Parathyroid adenoma (tissue), 2 donors: Measurements from ENCODE around the gene ANKRD28.

ENCODE experiments used
- H2AFZ ChIP-seq: fragments of 300-600 bp; sonication (generic); one replicate; pipeline ENCODE4 v1.7.0; 2017; ENCODE audit warnings: antibody characterized with exemption, mild to moderate bottlenecking
- H3K27ac ChIP-seq: fragments of 300-600 bp; sonication (generic); one replicate; pipeline ENCODE4 v1.7.0; 2017
- H3K27me3 ChIP-seq: fragments of 300-600 bp; sonication (generic); one replicate; pipeline ENCODE4 v1.7.0; 2017; ENCODE audit warnings: low read length; ENCODE audit not compliant: control insufficient read depth, insufficient read depth
- H3K36me3 ChIP-seq: fragments of 300-600 bp; sonication (generic); one replicate; pipeline ENCODE4 v1.7.0; 2017; ENCODE audit warnings: low read length; ENCODE audit not compliant: control insufficient read depth, insufficient read depth
- H3K4me1 ChIP-seq: fragments of 300-600 bp; sonication (generic); one replicate; pipeline ENCODE4 v1.7.0; 2017; ENCODE audit warnings: control low read depth
- H3K4me2 ChIP-seq: fragments of 300-600 bp; sonication (generic); one replicate; pipeline ENCODE4 v1.7.0; 2017; ENCODE audit warnings: low read length
- H3K4me3 ChIP-seq: fragments of 300-600 bp; sonication (generic); one replicate; pipeline ENCODE4 v1.7.0; 2017; ENCODE audit warnings: low read depth, low read length
- H3K79me2 ChIP-seq: fragments of 300-600 bp; sonication (generic); one replicate; pipeline ENCODE4 v1.7.0; 2017; ENCODE audit warnings: control low read depth
- H3K9ac ChIP-seq: fragments of 300-600 bp; sonication (generic); one replicate; pipeline ENCODE4 v1.7.0; 2017; ENCODE audit warnings: mild to moderate bottlenecking
- H3K9me3 ChIP-seq: fragments of 300-600 bp; sonication (generic); one replicate; pipeline ENCODE4 v1.7.0; 2017; ENCODE audit warnings: low read length; ENCODE audit not compliant: control insufficient read depth
- CTCF ChIP-seq: fragments of 300-600 bp; sonication (generic); IDR thresholded peaks from one replicate; pipeline ENCODE4 v1.7.0; 2017; ENCODE audit warnings: antibody characterized with exemption, mild to moderate bottlenecking
- donor health status: primary hyperparathyroidism.

The ANKRD28 gene

DNA sequence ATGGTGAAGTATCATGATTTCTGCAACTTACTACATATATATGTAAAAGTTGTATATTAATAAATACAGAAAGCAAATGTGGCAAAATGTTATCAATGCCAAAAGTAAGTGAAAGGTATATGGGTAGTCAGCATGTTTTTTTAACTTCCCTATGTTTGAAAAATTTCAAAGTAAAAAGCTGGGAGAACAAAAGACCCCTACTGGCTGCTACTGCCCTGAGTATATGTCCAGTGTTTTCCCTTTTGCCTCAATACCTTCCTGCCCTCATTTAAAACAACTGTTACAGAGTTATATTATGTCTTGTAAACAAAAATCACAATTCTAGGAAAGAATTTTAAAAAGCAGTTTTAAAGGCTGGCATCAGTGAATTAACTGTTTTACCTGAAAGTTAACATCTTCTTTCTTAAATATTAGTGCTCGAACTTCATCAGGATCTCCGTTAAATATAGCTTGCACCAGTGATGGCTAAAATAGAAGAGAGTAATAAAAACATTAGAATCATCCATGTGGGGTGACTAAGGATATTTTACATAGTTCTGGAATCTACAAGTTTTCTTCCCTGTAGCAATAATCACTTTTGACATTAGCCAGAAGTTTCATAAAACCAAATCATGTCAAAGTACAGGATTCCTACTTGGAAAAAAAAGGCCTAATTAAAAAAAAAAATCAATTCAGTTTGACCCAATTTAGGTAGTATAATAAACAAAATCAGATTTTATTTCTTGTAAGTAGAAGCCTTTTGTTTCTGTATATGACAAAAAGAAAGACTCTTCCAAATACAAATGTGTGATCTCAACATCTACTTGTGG lies 2.7 kb downstream of the ANKRD28 start:
- Histone ChIP-seq H3K9ac (no peak overlapping the region), H3K4me2 (no peak overlapping the region), H3K79me2 (peaks cover 3% of the 10 kb centered on the region), H3K27me3 (no peaks in the 10 kb centered on the region), H3K4me1 (peaks cover 3% of the 10 kb centered on the region), H3K9me3 (no peaks in the 10 kb centered on the region), H3K4me3 (no peak overlapping the region), H3K36me3 (no peaks in the 10 kb centered on the region), H2AFZ (no peak overlapping the region), H3K27ac (peak overlapping the region; percentile 15)
- TF ChIP-seq CTCF = no peak

DNA sequence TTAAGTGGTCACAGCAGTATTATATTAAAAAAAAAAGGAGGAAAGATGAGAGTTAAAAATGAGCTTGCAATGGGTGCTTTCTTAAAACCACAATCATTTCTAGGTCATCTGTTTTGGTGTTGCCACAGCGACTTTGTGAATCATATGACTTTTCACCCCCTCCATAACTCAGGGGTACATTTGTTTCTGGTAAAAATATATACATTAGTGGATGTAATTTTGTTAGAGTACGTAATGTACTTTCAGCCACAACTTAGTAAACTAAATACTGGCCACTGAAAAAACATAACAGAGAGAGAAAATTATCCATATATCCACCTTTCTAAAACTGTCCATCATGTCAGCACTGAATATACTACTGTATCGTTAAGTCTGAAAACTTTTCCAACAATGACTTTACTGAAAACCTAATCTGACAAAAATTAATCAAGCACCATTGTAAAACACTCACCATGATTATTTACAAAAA lies 3.4 kb downstream of the ANKRD28 start:
- H3K4me3 ChIP-seq = no peak overlapping the region
- H3K9ac ChIP-seq = no peak overlapping the region
- H3K4me2 ChIP-seq = no peak overlapping the region
- no peak for TF ChIP-seq CTCF
- no peaks in the 10 kb centered on the region for H3K36me3 ChIP-seq
- no peak overlapping the region for H3K27ac ChIP-seq
- no peak overlapping the region for H2AFZ ChIP-seq
- H3K79me2 ChIP-seq = peaks cover 3% of the 10 kb centered on the region
- no peaks in the 10 kb centered on the region for H3K9me3 ChIP-seq
- peaks cover 3% of the 10 kb centered on the region for H3K4me1 ChIP-seq
- H3K27me3 ChIP-seq = no peaks in the 10 kb centered on the region

- Histone ChIP-seq H3K27me3 (no peaks in the 10 kb centered on the region), H3K79me2 (peaks cover 7% of the 10 kb centered on the region), H3K9ac (no peak overlapping the region), H3K27ac (no peak overlapping the region), H3K4me1 (no peaks in the 10 kb centered on the region), H2AFZ (no peak overlapping the region), H3K4me3 (no peak overlapping the region), H3K9me3 (no peaks in the 10 kb centered on the region), H3K4me2 (no peak overlapping the region), H3K36me3 (no peaks in the 10 kb centered on the region)
- no peak for TF ChIP-seq CTCF
Observed at GRCh38 chr3:15791525-15791924, 6.3 kb downstream of the ANKRD28 start.

DNA sequence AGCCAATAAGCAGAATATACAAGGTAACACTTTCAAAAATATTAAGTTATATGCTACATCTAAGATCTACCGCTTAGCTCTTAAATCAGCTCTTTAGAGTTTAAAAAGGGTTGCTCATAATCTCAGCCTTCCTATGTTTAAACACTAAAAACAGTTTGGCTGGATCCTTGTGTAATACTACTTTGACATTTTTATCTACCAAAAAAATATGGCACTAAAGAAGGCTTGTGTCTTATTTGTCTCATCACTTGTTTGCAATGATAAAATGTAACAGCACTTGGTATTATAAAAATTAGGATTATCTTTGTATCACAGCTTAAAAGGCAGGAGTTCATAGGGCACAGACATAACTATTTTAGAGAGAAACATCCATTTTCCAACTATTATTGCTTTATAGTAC lies 9.8 kb downstream of the ANKRD28 start:
- no peak for TF ChIP-seq CTCF
- Histone ChIP-seq H3K27ac (no peak overlapping the region), H3K4me2 (no peak overlapping the region), H3K27me3 (no peaks in the 10 kb centered on the region), H3K4me1 (no peaks in the 10 kb centered on the region), H3K9ac (no peak overlapping the region), H3K4me3 (no peak overlapping the region), H2AFZ (no peak overlapping the region), H3K79me2 (peaks cover 15% of the 10 kb centered on the region), H3K36me3 (no peaks in the 10 kb centered on the region), H3K9me3 (no peaks in the 10 kb centered on the region)

DNA sequence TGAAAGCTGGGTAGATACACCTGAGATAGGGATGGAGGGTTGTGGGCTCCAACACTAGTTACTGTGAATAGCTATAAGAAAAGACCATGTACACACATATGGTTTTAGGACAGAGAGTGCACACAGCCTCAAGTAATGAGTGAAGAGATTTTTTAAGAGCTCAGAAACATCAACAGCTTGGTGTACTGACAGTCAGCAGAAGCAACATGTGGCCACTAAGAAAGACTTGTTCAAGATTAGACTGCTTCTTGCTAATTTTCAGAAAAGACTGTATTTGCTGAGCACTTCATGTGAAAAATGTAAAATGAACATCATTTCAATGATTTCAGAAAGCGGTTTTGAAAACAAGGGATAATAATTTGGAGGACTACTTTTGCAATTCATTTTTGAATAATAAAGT lies 10.3 kb downstream of the ANKRD28 start:
- Histone ChIP-seq H3K9ac (no peak overlapping the region), H3K4me3 (no peak overlapping the region), H3K36me3 (no peaks in the 10 kb centered on the region), H3K27ac (no peak overlapping the region), H3K27me3 (no peaks in the 10 kb centered on the region), H3K4me1 (no peaks in the 10 kb centered on the region), H3K9me3 (no peaks in the 10 kb centered on the region), H2AFZ (no peak overlapping the region), H3K4me2 (no peak overlapping the region), H3K79me2 (peaks cover 15% of the 10 kb centered on the region)
- TF ChIP-seq CTCF = no peak
